Activated T-helper 1 cell treated with anti-CD3 and anti-CD28 coated beads, Interleukin-12 subunit alpha, Interleukin-12 subunit beta, Interleukin-2, Interleukin-4 antibody, amounts not matched to agents 30 ng/mL and 10 ng/mL and 1 ng/mL, durations not matched to agents 14 hours and 24 hours and 36 hours (primary cell): ENCODE results near the gene RAB40C. TPM values are rescaled to one million over a fixed set of nuclear protein-coding genes. Genes with fewer than 3 reads are reported as not detected.
"Not testable (repeated sequence)": the region's sequence is repeated elsewhere in the genome, so short reads cannot be mapped to it uniquely, and the experiment has no call there.

Experiments
- DNase-seq: peaks from one replicate; pipeline ENCODE4 v3.0.0; 2021; ENCODE audit warnings: low spot score
- H3K27ac Mint-ChIP-seq: one replicate; pipeline ENCODE4 v1.8.0; 2021; ENCODE audit warnings: mild to moderate bottlenecking, mixed read lengths
- H3K27me3 Mint-ChIP-seq: one replicate; pipeline ENCODE4 v1.8.0; 2022; ENCODE audit warnings: mild to moderate bottlenecking, moderate library complexity, mixed read lengths; ENCODE audit not compliant: insufficient read depth
- H3K36me3 Mint-ChIP-seq: one replicate; pipeline ENCODE4 v1.8.0; 2021; ENCODE audit warnings: low read depth, mixed read lengths
- H3K4me1 Mint-ChIP-seq: one replicate; pipeline ENCODE4 v1.8.0; 2021; ENCODE audit warnings: low read depth, mixed read lengths
- H3K4me3 Mint-ChIP-seq: one replicate; pipeline ENCODE4 v1.8.0; 2021; ENCODE audit warnings: mild to moderate bottlenecking, moderate library complexity, mixed read lengths
- H3K9me3 Mint-ChIP-seq: one replicate; pipeline ENCODE4 v1.8.0; 2021; ENCODE audit warnings: mixed read lengths
- intact Hi-C: fragments of 100-400 bp; cut with micrococcal nuclease; formaldehyde crosslinking; loops from one replicate; pipeline ENCODE4 v1.15.1; 2024
- total RNA-seq: library from RNA; stranded (reverse); gene quantifications from 2 replicates; pipeline ENCODE4 v1.2.3, GENCODE V29; 2022

The RAB40C gene
- total RNA-seq, 1 donor from 2014 or later: 15.2 TPM

GRCh38 chr16:592518-593306, 2.8 kb downstream of the RAB40C start:
- Mint-ChIP-seq H3K4me3 (no peak overlapping the region), H3K27ac (no peak overlapping the region), H3K4me1 (peaks cover 21% of the 10 kb centered on the region), H3K9me3 (no peaks in the 10 kb centered on the region), H3K36me3 (peaks cover 9% of the 10 kb centered on the region), H3K27me3 (no peaks in the 10 kb centered on the region)
- no peak for DNase-seq
- intact Hi-C loops: loop anchor here (5.0 kb wide), 1 partner anchor 900 kb away; the partner anchor contains the start of gene TELO2

DNA sequence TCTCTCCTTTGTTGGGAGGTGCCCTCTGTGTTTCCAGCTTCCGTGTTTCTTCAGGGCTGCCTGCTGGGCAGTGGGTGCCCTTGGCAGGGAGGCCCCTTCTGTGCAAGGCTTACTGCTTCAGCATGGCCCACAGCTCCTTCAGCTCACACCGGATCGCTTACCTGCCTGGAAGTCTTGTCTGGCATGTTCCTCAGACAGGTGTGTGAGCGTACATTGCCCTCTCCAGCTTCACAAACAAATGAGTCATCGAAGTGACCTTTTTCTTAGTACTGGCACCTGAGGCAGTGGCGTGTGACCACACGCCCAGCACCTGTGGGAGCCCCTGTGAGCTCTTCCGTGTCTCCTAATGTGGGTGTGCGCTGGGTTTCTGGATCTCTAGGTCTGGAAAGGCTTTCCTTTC, 3.5 kb downstream of the RAB40C start:
- Mint-ChIP-seq H3K4me1 (peaks cover 21% of the 10 kb centered on the region), H3K4me3 (peak overlapping the region; percentile 19), H3K9me3 (no peaks in the 10 kb centered on the region), H3K27ac (no peak overlapping the region), H3K27me3 (no peaks in the 10 kb centered on the region), H3K36me3 (peaks cover 9% of the 10 kb centered on the region)
- intact Hi-C loops: loop anchor here (5.0 kb wide), 1 partner anchor 899 kb away; the partner anchor contains the start of gene TELO2
- DNase-seq: no peak

DNA sequence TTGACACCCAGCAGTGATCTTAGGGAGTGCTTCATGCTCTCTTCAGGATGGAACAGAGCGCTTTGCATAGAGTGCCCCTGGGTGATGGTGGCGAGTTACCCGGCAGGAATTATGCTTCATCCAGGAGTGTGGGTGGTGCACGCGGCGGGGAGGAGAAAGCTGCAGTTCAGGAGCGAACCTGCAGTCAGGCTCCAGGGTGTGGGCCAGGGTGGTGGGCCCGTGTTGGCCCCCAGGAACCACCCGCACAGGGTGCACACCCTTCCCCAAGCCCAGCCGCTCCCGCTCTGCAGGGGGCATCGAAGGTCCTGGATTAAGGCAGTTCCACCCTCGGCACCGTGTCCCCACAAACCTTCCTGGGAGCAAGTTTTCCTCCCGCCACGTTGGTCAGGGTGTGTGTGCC, 3.9 kb downstream of the RAB40C start:
- peaks cover 12% of the 10 kb centered on the region for H3K36me3 Mint-ChIP-seq
- H3K27ac Mint-ChIP-seq: no peak overlapping the region
- no peaks in the 10 kb centered on the region for H3K27me3 Mint-ChIP-seq
- H3K9me3 Mint-ChIP-seq: no peaks in the 10 kb centered on the region
- no peak for DNase-seq
- H3K4me3 Mint-ChIP-seq: peak overlapping the region; percentile 19
- peaks cover 21% of the 10 kb centered on the region for H3K4me1 Mint-ChIP-seq
- intact Hi-C loops: loop anchor here (5.0 kb wide), 1 partner anchor 898 kb away; the partner anchor contains the start of gene TELO2

- Mint-ChIP-seq H3K4me1 (peaks cover 21% of the 10 kb centered on the region), H3K36me3 (peaks cover 14% of the 10 kb centered on the region), H3K27ac (no peak overlapping the region), H3K4me3 (no peak overlapping the region), H3K27me3 (no peaks in the 10 kb centered on the region), H3K9me3 (no peaks in the 10 kb centered on the region)
- DNase-seq: no peak
- intact Hi-C loops: no loop called here
These were observed 5.2 kb downstream of the RAB40C start for GRCh38 chr16:595094-595528.

DNA sequence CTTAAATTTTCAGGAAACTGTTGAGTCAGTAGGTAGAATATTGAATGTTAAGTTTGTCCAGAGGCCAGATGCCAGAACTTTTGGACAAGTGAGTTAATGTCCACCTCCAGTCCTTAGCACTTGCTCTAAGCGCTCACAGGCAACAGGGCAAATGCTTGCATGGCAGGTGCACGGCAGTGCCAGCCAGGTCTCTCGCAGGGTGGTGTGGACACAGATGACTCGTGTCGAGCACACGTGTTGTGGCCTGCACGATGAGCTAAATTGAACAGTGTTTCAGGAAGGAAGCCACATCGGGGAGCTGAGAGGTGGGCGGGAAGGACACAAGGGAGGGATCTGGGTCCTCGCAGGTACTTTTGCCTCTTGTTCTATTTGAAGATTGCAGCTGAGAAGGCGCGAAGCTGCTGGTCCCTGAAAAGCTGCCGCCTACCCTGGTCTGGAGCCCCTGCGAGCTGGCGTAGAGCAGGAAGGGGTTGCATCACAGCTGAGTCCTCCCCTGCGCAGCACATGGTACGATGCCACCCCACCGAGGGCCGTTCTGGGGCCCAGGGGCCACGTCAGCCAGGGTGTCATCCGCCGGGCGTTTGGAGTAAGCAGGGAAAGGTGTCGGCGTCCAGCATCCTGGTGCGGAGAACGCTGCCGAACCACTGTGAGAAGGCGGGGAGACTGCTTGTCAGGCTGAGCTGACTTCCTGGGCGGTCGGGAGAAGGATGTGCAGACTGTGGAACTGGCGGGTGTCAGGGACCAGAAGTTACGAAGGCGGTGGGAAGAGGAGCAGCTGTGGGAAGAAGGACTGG, 6.3 kb downstream of the RAB40C start:
- DNase-seq: no peak
- Mint-ChIP-seq H3K4me3 (no peak overlapping the region), H3K27ac (no peak overlapping the region), H3K36me3 (peaks cover 14% of the 10 kb centered on the region), H3K4me1 (peaks cover 14% of the 10 kb centered on the region), H3K27me3 (no peaks in the 10 kb centered on the region), H3K9me3 (no peaks in the 10 kb centered on the region)
- intact Hi-C loops: no loop called here

DNA sequence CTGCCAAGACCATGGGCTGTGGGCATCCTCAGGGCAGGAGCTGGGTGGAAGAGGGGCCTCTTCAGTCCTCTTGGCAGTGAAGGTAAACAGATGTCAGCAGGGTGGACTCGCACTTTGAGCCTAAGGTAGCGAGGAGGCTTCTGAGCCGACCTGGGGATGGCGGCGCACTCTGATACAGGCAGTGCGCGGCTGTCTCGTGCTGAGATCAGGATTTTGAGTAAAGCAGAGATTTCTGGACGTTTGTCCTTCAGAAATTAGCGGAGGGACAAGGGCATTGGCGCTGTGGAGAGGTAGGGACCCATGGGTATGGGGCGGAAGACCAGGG, 6.8 kb downstream of the RAB40C start:
- Mint-ChIP-seq H3K4me1 (peaks cover 10% of the 10 kb centered on the region), H3K27ac (no peak overlapping the region), H3K36me3 (peaks cover 14% of the 10 kb centered on the region), H3K4me3 (no peak overlapping the region), H3K9me3 (no peaks in the 10 kb centered on the region), H3K27me3 (no peaks in the 10 kb centered on the region)
- intact Hi-C loops: no loop called here
- DNase-seq: no peak

DNA sequence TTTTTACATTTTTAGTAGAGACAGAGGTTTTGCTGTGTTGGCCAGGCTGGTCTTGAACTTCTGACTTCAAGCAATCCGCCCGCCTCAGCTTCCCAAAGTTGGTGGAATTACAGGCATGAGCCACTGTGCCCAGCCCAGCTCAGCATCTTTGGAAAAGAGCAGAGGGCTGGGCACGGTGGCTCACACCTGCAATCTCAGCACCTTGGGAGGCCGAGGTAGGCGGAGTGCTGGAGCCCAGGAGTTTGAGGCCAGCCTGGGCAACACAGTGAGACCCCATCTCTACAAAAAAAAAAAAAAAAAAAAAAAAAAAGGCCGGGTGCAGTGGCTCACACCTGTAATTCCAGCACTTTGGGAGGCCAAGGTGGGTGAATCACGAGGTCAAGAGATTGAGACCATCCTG, 7.8 kb downstream of the RAB40C start:
- H3K4me1 Mint-ChIP-seq, DNase-seq, H3K27me3 Mint-ChIP-seq, H3K4me3 Mint-ChIP-seq, H3K27ac Mint-ChIP-seq, H3K9me3 Mint-ChIP-seq, intact Hi-C loops: not testable (repeated sequence)
- H3K36me3 Mint-ChIP-seq: peaks cover 14% of the 10 kb centered on the region

DNA sequence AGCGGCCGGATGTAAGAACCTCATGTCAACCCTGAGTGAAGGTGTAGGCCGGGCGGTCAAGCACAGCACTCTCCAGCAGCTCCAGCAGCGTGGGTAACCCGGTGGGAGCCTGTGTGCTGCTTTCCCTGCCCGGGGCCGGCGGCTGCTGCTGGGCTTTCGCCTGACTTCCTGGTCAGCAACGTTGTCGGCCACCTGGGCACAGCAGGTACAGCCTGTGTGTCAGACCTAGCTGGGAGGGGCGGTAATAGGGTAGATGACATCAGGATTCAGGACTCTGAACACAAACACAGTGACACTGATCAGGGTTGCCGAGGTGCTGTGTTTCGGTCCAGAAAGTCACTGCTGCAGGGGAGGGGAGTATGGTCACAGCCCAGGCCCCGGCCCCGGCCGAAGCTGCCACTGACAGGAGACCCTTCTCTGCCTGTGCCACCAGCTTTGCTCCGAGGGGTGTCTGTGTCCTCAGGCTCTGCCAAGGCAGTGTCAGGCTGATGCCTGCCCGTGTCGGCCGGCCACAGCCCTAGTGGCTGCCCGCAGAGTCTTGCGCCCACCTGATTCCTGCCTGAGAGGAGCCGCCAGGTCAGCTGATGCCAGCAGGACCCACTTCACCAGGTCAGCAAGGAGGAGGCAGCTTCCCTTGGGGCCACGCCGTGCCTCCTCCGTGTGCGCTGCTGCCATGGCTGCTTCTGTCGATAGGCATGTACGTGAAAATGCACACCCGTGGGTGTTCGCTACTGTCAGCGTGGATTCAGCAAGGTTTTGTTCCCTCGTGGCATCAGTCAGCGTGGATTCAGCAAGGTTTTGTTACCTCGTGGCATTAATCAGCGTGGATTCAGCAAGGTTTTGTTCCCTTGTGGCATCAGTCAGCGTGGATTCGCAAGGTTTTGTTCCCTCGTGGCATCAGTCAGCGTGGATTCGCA, 9.2 kb downstream of the RAB40C start:
- H3K27ac Mint-ChIP-seq: no peak overlapping the region
- H3K27me3 Mint-ChIP-seq: no peaks in the 10 kb centered on the region
- H3K4me1 Mint-ChIP-seq: peaks cover 6% of the 10 kb centered on the region
- DNase-seq: no peak
- no peaks in the 10 kb centered on the region for H3K9me3 Mint-ChIP-seq
- intact Hi-C loops: no loop called here
- no peak overlapping the region for H3K4me3 Mint-ChIP-seq
- peaks cover 14% of the 10 kb centered on the region for H3K36me3 Mint-ChIP-seq

- H3K27ac Mint-ChIP-seq: no peak overlapping the region
- H3K36me3 Mint-ChIP-seq: peaks cover 15% of the 10 kb centered on the region
- no peak overlapping the region for H3K4me3 Mint-ChIP-seq
- intact Hi-C loops: no loop called here
- H3K27me3 Mint-ChIP-seq: no peaks in the 10 kb centered on the region
- no peaks in the 10 kb centered on the region for H3K9me3 Mint-ChIP-seq
- no peaks in the 10 kb centered on the region for H3K4me1 Mint-ChIP-seq
- no peak for DNase-seq
These were observed 10.9 kb downstream of the RAB40C start for GRCh38 chr16:600781-601180.

GRCh38 chr16:603933-604332, 14.1 kb downstream of the RAB40C start:
- Mint-ChIP-seq H3K36me3 (peaks cover 2% of the 10 kb centered on the region), H3K4me3 (no peak overlapping the region), H3K27me3 (no peaks in the 10 kb centered on the region), H3K9me3 (no peaks in the 10 kb centered on the region), H3K4me1 (no peaks in the 10 kb centered on the region), H3K27ac (no peak overlapping the region)
- intact Hi-C loops: no loop called here
- no peak for DNase-seq

DNA sequence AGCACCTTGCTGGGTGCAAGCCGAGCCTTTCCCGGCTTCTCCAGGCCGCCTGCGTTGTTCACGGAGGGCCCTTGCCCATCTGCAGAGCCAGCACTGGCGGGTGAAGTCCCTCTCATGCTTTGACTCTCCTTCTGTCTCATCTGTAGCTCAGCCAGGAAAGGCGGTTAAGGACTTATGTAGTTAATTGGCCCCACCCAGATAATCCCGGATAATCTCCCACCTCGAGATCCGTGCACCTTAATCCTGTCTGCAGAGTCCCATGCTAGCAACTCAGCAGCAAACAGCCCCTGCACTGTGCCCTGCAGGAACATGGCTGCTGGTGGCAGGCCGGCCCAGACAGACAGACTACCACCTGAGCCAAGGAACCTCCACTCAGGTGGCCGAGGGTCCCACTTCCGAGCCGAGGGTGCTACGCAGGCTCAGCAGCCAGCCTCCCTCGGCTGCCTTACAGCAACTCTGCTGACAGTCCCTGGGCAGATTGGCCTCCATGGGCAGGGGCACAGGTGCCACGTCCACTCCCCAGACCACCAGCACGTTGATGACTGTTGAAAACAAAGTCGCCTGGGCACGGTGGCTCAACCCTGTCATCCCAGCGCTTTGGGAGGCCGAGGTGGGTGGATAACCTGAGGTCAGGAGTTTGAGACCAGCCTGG, 16.9 kb downstream of the RAB40C start:
- no peak overlapping the region for H3K4me3 Mint-ChIP-seq
- intact Hi-C loops: no loop called here
- no peaks in the 10 kb centered on the region for H3K9me3 Mint-ChIP-seq
- H3K36me3 Mint-ChIP-seq: peaks cover 2% of the 10 kb centered on the region
- no peaks in the 10 kb centered on the region for H3K27me3 Mint-ChIP-seq
- no peak overlapping the region for H3K27ac Mint-ChIP-seq
- no peaks in the 10 kb centered on the region for H3K4me1 Mint-ChIP-seq
- DNase-seq: no peak

GRCh38 chr16:608019-608418, 18.2 kb downstream of the RAB40C start:
- peaks cover 2% of the 10 kb centered on the region for H3K36me3 Mint-ChIP-seq
- no peak overlapping the region for H3K4me3 Mint-ChIP-seq
- intact Hi-C loops: no loop called here
- H3K9me3 Mint-ChIP-seq: no peaks in the 10 kb centered on the region
- H3K4me1 Mint-ChIP-seq: no peaks in the 10 kb centered on the region
- no peaks in the 10 kb centered on the region for H3K27me3 Mint-ChIP-seq
- DNase-seq: no peak
- H3K27ac Mint-ChIP-seq: no peak overlapping the region
